Esophagus squamous epithelium (tissue), 5 donors: Measurements from ENCODE around the gene RASGEF1C. TPM values are rescaled to one million over a fixed set of nuclear protein-coding genes. Genes with fewer than 3 reads are reported as not detected.
A peak's percentile ranks its signal among the peaks of the same experiment; 100 is the strongest.

ENCODE experiments used
- DNase-seq: peaks from one replicate; lab custom pipeline; 2025; lab: John Stamatoyannopoulos, UW
- H3K27ac ChIP-seq, 4 donors: fragments of 200-600 bp; sonication (generic); one replicate each; pipeline ENCODE4 v1.5.1; 2016 to 2019; ENCODE audit warnings: mild to moderate bottlenecking in 1 of 4
- H3K27me3 ChIP-seq, 4 donors: fragments of 200-600 bp; sonication (generic); 1 replicate in 3 of 4; 2 replicates in 1 of 4; pipeline versions ENCODE4 v1.5.1 to v1.6.0; 2017 to 2021; ENCODE audit warnings: antibody characterized with exemption in 1 of 4
- H3K36me3 ChIP-seq, 3 donors: fragments of 200-600 bp; sonication (generic); one replicate each; pipeline ENCODE4 v1.5.1; 2016 to 2019
- H3K4me1 ChIP-seq, 3 donors: fragments of 200-600 bp; sonication (generic); one replicate each; pipeline ENCODE4 v1.5.1; 2017 to 2019
- H3K4me3 ChIP-seq, 4 donors: fragments of 200-600 bp; sonication (generic); 1 replicate in 3 of 4; 2 replicates in 1 of 4; pipeline ENCODE4 v1.5.1; 2016 to 2019; ENCODE audit warnings: mild to moderate bottlenecking in 2 of 4, moderate library complexity in 1 of 4
- H3K9me3 ChIP-seq, 3 donors: fragments of 200-600 bp; sonication (generic); one replicate each; pipeline ENCODE4 v1.5.1; 2016 to 2019
- POLR2A ChIP-seq, 4 donors: fragments of 450-650 bp; IDR thresholded peaks; one replicate each; pipeline ENCODE4 v1.6.1; 2017; ENCODE audit warnings: antibody characterized with exemption in 4 of 4, mild to moderate bottlenecking in 4 of 4, moderate library complexity in 3 of 4
- WGBS, 2 donors: methylation state at CpG; one replicate each; pipeline ENCODE4 v1.1.5; 2018; 5-methylcytosine and 5-hydroxymethylcytosine counted together
- intact Hi-C: fragments of 100-400 bp; cut with DNase I; formaldehyde crosslinking; loops from one replicate; pipeline ENCODE4 v1.15.0; 2022
- total RNA-seq, 4 donors: library from RNA; depleted of rRNA; stranded (reverse); fragments of >200 nt; gene quantifications; one replicate each; pipeline ENCODE4 v1.1.0, GENCODE V29; 2016
- TF ChIP-seq, protein P1 (sequence below), 6 experiments: fragments of 450-650 bp in 4 of 6; fragments of 200-600 bp in 2 of 6; sonication (generic) in 2 of 6; IDR thresholded peaks; one replicate each; pipeline ENCODE4 v1.5.1; 2016 to 2019; ENCODE audit warnings: antibody characterized with exemption in 6 of 6, mild to moderate bottlenecking in 4 of 6, moderate library complexity in 4 of 6
- donor health status: DM: yes; HTN: yes; CAD: no.

The RASGEF1C gene
- total RNA-seq = under 1 TPM in 2 of 4 donors, not detected in 2; 0.19 to 0.26 TPM

DNA sequence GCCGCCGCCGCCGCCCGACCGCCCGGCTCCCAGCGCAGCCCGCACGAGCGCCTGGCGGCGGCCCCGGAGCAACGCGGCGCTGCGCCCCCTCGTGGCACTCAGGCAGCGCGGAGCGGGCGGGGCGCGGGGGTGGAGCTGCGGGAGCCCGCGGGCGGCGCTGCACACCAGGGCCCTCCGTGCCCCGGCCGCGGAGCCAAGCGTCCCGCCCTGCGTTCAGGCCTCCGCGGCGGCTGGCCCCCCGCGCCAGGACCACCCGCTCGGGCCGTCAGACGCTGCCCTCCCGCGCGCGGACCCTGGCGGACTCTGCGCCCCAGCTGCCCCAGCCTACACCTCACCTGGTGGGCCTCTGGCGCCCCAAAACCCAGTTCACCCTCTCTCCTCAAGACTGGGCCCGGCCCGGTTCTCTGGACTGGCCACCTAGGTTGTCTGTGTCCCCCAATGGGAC lies at the start of gene RASGEF1C:
RASGEF1C (minus strand) TSS at position 75 of the 445 bp plus-strand sequence. CDS start 71,159 bp downstream, outside the sequence.
- no peak for DNase-seq
- peak within 1 kb of the TSS in 3 of 4 donors; percentile 28 to 61 (median 45) for H3K4me3 ChIP-seq
- TF ChIP-seq, protein P1, sequence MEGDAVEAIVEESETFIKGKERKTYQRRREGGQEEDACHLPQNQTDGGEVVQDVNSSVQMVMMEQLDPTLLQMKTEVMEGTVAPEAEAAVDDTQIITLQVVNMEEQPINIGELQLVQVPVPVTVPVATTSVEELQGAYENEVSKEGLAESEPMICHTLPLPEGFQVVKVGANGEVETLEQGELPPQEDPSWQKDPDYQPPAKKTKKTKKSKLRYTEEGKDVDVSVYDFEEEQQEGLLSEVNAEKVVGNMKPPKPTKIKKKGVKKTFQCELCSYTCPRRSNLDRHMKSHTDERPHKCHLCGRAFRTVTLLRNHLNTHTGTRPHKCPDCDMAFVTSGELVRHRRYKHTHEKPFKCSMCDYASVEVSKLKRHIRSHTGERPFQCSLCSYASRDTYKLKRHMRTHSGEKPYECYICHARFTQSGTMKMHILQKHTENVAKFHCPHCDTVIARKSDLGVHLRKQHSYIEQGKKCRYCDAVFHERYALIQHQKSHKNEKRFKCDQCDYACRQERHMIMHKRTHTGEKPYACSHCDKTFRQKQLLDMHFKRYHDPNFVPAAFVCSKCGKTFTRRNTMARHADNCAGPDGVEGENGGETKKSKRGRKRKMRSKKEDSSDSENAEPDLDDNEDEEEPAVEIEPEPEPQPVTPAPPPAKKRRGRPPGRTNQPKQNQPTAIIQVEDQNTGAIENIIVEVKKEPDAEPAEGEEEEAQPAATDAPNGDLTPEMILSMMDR (IDR thresholded peaks at IDR 0.05) = peak in 3 of 6 experiments; percentile 51 to 70 (median 51)
- TF ChIP-seq POLR2A (IDR thresholded peaks at IDR 0.05) = no peak
- 40% methylated on average over 2 of the region's 55 CpGs; no CpG with 5 or more reads in 1 of the 2 donors for WGBS, 2 donors
- H3K4me1 ChIP-seq = peaks cover 5 to 22% (median 11%) of the 10 kb centered on the region in 3 donors
- no peaks in the 10 kb centered on the region for H3K36me3 ChIP-seq
- no peak within 1 kb of the TSS for H3K27ac ChIP-seq
- H3K27me3 ChIP-seq = peaks cover 0 to 63% (median 3%) of the 10 kb centered on the region in 4 donors
- H3K9me3 ChIP-seq = no peaks in the 10 kb centered on the region
- intact Hi-C loops = no loop called here

DNA sequence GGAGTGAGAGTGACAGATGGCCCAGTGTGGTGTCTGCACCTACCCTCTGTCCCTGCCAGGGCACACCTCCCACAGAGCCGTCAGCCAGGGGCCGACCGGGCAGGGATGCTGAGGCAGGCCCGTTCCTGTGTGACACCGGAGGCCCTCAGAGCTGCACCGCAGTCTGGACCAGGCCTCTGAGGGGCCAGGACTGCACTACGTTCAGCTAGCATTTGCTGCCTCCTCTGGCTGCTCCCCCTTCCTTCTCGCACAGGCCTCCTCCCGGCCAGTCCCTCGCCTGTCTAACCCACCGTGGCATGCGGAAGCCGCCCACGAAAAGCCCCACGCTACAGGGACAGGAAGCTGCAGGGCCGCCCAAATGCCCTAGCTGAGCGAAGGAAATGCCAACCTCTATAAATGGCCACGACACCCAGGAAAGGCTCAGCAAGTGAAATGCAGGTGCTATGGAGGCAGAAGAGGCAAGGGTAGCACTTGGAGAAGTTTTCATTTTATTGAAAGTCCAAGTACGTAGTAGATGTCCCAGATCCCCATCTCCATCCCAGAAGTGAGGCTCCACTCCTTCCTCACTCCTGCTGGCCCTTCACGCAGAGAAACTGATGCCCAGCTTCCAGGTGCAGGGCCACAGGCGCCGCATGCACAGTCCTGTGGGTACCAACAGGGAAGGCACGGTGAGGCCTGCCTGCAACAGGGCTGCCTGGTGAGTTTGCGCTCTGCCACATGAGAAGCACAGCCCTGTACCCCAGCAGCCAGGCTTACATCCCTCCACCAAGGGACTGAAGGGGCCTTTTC lies 44.2 kb upstream of the RASGEF1C start:
- no peak for DNase-seq
- intact Hi-C loops = no loop called here
- no peak overlapping the region for H3K4me3 ChIP-seq
- 92 to 95% methylated on average over 7 to 12 of the region's 24 CpGs for WGBS, 2 donors
- H3K4me1 ChIP-seq = no peaks in the 10 kb centered on the region
- TF ChIP-seq, protein P1 (IDR thresholded peaks at IDR 0.05) = no peak
- no peak for TF ChIP-seq POLR2A (IDR thresholded peaks at IDR 0.05)
- H3K9me3 ChIP-seq = peaks cover 7 to 98% (median 74%) of the 10 kb centered on the region in 3 donors
- no peaks in the 10 kb centered on the region for H3K27me3 ChIP-seq
- H3K27ac ChIP-seq = no peak overlapping the region
- peaks cover 12 to 100% (median 26%) of the 10 kb centered on the region in 3 donors for H3K36me3 ChIP-seq

DNA sequence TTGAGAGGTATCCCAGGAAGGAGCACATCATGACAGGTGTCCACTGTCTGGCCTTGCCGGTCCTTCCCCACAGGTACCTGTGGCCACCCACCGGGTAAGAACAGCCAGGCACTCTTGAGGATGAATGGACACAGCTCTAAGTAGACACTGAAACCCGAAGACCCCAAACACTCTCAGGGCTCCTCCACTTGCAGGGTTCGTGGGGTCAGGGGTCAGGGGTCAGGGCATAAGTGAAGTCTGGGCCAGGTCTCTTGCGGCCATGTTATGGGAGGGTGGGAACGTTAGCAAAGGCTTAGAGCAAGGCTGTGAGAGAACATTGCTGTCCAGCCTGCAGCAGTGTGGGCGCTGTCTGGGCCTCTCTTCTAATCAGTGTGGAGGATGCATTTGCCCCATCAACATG lies 42.9 kb upstream of the RASGEF1C start:
- H3K36me3 ChIP-seq = peaks cover 19 to 100% (median 28%) of the 10 kb centered on the region in 3 donors
- WGBS, 2 donors = 100% methylated on average over 3 to 5 of the region's 7 CpGs

DNA sequence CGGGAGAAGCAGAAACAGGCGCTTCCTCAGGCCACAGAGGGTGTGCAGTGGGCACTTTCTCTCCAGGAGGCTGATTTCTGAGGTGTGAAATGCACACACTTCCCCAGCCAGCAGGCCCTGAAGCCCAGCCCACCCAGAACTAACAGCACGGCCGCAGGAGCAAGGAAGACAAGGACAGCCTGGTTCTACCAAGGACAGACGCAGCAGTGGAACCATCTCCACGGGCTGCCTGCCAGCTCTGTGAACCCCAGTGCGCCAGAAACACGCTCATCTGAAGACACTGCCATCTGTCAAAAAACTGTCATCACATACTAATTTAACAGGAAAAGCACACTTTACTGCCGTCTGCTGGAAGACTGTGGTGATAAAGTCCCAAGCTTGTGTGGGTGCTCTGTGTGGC lies 42.1 kb upstream of the RASGEF1C start:
- no peak for DNase-seq
- Histone ChIP-seq H3K27ac (no peak overlapping the region), H3K4me3 (no peak overlapping the region), H3K4me1 (no peaks in the 10 kb centered on the region), H3K9me3 (peaks cover 7 to 90% (median 65%) of the 10 kb centered on the region in 3 donors), H3K27me3 (no peaks in the 10 kb centered on the region), H3K36me3 (peaks cover 19 to 100% (median 28%) of the 10 kb centered on the region in 3 donors)
- TF ChIP-seq, protein P1 (IDR thresholded peaks at IDR 0.05) = no peak
- no peak for TF ChIP-seq POLR2A (IDR thresholded peaks at IDR 0.05)
- WGBS, 2 donors = 93 to 95% methylated on average over 8 of the region's 9 CpGs
- intact Hi-C loops = no loop called here

More for the DNA sequence above, 42.9 kb upstream of the RASGEF1C start:
- Histone ChIP-seq H3K27me3 (no peaks in the 10 kb centered on the region), H3K27ac (no peak overlapping the region), H3K9me3 (peaks cover 7 to 98% (median 73%) of the 10 kb centered on the region in 3 donors), H3K4me3 (no peak overlapping the region), H3K4me1 (no peaks in the 10 kb centered on the region)
- DNase-seq = no peak
- TF ChIP-seq, protein P1 (IDR thresholded peaks at IDR 0.05) = no peak
- TF ChIP-seq POLR2A (IDR thresholded peaks at IDR 0.05) = no peak
- intact Hi-C loops = no loop called here

DNA sequence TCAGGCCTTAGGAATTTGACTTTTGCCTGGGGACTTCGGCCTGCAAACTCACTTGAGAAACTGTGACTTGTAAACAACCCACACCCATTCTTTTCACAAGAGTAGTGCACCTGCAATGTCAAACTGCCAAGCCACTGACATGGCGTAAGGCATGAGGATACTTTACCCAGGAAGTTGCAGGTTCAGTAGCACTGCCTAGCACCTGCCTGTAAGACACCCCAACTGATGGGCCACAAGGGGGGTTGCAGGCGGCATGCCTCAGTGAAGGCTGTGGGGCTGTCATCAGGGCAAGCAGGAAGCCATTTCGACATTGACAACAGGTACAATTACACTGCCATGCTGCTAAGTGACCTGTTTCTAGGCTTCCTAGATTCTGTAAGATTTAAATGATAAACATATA lies 41.3 kb upstream of the RASGEF1C start:
- Histone ChIP-seq H3K36me3 (peaks cover 19 to 100% (median 28%) of the 10 kb centered on the region in 3 donors), H3K9me3 (peaks cover 7 to 86% (median 63%) of the 10 kb centered on the region in 3 donors), H3K27me3 (no peaks in the 10 kb centered on the region), H3K4me3 (no peak overlapping the region), H3K4me1 (no peaks in the 10 kb centered on the region), H3K27ac (no peak overlapping the region)
- DNase-seq = no peak
- WGBS, 2 donors = 90 to 97% methylated on average over 2 to 4 of the region's 4 CpGs
- TF ChIP-seq POLR2A (IDR thresholded peaks at IDR 0.05) = no peak
- TF ChIP-seq, protein P1 (IDR thresholded peaks at IDR 0.05) = no peak
- intact Hi-C loops = no loop called here
